HUES48 (cell line): ENCODE data around the gene LMX1A.

Experiments
- H3K27ac ChIP-seq: one replicate; pipeline ENCODE4 v1.7.0; 2013; ENCODE audit warnings: low read depth, low read length, inconsistent platforms
- H3K27me3 ChIP-seq: 2 replicates; pipeline ENCODE4 v1.6.1; 2013; ENCODE audit warnings: mild to moderate bottlenecking, low read length; ENCODE audit not compliant: control insufficient read depth, insufficient read depth
- H3K36me3 ChIP-seq: 2 replicates; pipeline ENCODE4 v1.6.1; 2013; ENCODE audit warnings: low read length; ENCODE audit not compliant: control insufficient read depth, insufficient read depth
- H3K4me1 ChIP-seq: 2 replicates; pipeline ENCODE4 v1.6.1; 2013; ENCODE audit warnings: mild to moderate bottlenecking, low read length; ENCODE audit not compliant: control insufficient read depth, insufficient read depth
- H3K4me3 ChIP-seq: 2 replicates; pipeline ENCODE4 v1.5.1; 2013; ENCODE audit warnings: mild to moderate bottlenecking, low read depth, low read length
- H3K9ac ChIP-seq: 2 replicates; pipeline ENCODE4 v1.6.1; 2013; ENCODE audit warnings: mild to moderate bottlenecking, low read depth, low read length, moderate library complexity
- H3K9me3 ChIP-seq: 2 replicates; pipeline ENCODE4 v1.6.1; 2013; ENCODE audit warnings: low read length; ENCODE audit not compliant: control insufficient read depth, insufficient read depth

Gene LMX1A

DNA sequence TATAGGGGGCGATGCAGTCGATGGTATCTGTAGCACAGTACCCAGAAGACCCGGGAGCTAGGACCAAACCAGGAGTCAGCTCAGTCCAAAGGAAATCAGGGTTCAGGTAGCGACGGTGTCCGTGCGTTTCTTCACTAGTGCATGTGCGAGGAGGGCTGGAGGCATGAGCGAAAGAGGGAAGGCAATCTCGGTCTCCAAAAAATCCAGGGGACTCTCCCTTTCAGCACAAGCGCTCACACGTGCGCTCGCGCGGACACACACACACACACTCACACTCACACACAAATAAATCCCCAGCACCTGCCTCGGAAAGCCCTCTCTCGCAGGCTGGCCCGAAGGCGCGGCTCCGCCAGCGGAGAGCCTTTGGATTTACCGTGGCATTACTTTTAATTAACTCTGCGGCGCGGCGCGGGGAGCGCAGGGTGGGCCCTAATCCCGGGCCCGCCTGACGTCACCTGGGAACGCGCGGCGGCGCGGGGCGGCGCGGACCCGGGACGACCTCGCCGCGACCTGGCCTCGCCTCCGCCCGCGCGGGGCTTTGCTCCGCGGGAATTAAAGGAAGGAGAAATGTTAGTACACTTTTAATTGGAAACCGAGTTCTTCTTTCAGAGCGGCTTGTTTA, 121.2 kb downstream of the LMX1A start:
- Histone ChIP-seq H3K4me3 (peak overlapping the region; percentile 66), H3K36me3 (no peaks in the 10 kb centered on the region), H3K4me1 (peaks cover 7% of the 10 kb centered on the region; the same call in 1 of the 2 replicates), H3K27me3 (peaks cover 86% of the 10 kb centered on the region), H3K9ac (peak overlapping the region; percentile 27; the same call in 1 of the 2 replicates), H3K9me3 (no peaks in the 10 kb centered on the region), H3K27ac (peak overlapping the region; percentile 43)

DNA sequence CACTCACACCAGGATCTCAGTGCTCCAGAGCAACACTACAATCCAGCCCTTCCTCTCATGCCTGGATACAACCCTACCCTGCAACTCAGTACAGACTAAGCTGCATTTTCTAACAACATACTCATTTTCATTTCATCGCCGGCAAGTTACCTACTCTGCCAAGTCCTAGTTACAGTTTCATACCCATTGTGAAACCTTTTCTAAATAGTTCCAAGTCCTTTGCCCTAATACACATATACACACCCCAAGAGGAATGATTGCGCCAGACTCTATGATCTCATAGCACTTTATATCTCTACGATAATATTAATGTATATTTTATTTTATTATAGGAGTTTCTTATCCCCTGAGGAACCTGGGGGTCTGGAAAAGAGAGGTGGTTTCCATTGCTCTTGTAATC, 122.4 kb downstream of the LMX1A start:
- Histone ChIP-seq H3K27ac (no peak overlapping the region), H3K9ac (no peak overlapping the region), H3K9me3 (no peaks in the 10 kb centered on the region), H3K27me3 (peaks cover 77% of the 10 kb centered on the region), H3K4me1 (peaks cover 7% of the 10 kb centered on the region; the same call in 1 of the 2 replicates), H3K4me3 (no peak overlapping the region), H3K36me3 (no peaks in the 10 kb centered on the region)

DNA sequence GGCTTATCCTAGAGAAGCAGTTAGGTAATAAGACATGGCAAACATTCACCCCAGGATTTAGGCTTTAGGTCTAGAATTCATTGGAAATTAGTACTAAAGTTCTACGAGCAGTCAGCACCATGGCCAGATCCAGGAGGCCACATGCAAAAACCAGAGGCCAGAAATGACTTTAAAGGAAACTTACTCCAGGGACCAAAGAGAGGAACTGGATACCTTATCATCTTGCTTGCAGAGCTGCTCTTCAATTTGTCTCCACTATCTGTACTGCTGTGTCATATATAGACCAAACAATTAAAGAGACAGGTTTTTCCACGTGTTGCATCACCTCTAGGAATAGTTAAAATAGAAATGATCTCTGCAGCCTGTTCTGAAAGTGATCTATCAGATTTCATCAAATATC, 127.8 kb downstream of the LMX1A start:
- Histone ChIP-seq H3K36me3 (no peaks in the 10 kb centered on the region), H3K4me1 (peaks cover 15% of the 10 kb centered on the region), H3K27me3 (peaks cover 22% of the 10 kb centered on the region), H3K9me3 (no peaks in the 10 kb centered on the region), H3K9ac (no peak overlapping the region), H3K4me3 (no peak overlapping the region), H3K27ac (no peak overlapping the region)

DNA sequence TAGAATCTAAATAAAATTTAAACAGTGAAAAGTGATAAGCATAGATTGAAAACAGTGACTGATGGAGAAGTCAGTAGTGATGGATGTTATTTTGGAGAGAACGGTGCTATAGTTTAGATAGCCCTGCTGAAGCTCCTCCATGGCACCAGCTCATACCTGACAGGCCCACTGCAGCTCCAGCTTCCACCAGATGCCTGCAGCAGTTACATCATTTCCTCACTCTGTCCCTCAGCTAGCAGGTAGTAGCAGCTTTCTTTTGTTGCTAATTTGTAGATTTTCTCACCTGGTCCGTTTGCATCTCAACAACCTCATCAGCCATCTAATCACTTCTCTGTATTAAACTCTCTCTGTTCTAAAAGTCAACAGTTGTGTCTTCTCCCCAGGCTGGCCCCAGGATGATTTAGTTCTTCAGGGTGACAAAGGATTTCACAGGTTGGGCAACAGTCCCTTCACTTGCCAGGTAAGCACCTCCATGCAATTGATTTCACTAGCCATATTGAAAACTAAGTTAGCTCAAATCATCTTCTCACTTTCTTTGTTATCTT, 128.3 kb downstream of the LMX1A start:
- H3K36me3 ChIP-seq, result no peaks in the 10 kb centered on the region
- no peaks in the 10 kb centered on the region for H3K9me3 ChIP-seq
- no peak overlapping the region for H3K4me3 ChIP-seq
- H3K27me3 ChIP-seq, result peaks cover 17% of the 10 kb centered on the region
- no peak overlapping the region for H3K9ac ChIP-seq
- H3K27ac ChIP-seq, result no peak overlapping the region
- H3K4me1 ChIP-seq, result peaks cover 15% of the 10 kb centered on the region

DNA sequence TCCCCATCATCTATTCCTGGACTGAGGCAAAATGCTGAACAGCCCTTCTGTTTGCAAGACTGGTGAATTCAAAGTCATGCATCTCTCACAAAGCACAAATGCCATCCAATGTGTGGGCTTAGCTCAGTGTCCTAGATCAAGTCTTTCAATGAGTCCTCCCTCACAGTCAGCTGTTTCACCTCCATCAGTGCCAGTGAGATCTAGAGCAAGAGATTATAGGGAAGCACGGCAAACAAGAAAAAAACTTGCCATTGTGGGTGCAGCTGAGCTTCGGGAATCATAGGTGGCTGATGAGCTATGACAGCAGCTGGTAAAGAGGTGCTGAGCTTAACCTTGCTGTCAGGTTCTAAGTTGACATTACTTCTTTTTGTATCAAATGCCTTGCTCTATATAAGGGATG, 130.2 kb downstream of the LMX1A start:
- no peaks in the 10 kb centered on the region for H3K36me3 ChIP-seq

DNA sequence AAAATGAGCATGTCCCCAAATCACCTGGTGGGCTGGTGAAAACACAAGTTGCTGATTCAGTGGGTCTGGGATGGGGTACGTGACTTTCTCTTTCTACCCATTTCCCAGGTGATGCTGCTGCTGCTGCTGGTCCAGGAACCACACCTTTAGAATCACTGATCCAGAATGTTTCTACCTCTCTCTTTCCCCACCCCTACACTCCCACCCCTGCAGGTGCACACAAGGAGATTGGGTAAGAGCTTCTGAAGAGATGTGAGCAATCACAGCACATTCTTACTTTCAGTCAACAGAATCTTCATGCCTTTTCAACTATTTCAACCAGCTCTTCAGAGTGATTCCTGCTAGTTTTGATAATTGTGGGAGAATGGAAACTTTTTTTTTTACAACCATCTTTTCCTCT, 130.9 kb downstream of the LMX1A start:
- Histone ChIP-seq H3K4me3 (no peak overlapping the region), H3K36me3 (no peaks in the 10 kb centered on the region), H3K27me3 (no peaks in the 10 kb centered on the region), H3K9ac (no peak overlapping the region), H3K27ac (no peak overlapping the region), H3K4me1 (peaks cover 27% of the 10 kb centered on the region), H3K9me3 (no peaks in the 10 kb centered on the region)

More for the DNA sequence above, 130.2 kb downstream of the LMX1A start:
- Histone ChIP-seq H3K9ac (no peak overlapping the region), H3K9me3 (no peaks in the 10 kb centered on the region), H3K4me1 (peaks cover 21% of the 10 kb centered on the region), H3K27ac (no peak overlapping the region), H3K27me3 (no peaks in the 10 kb centered on the region), H3K4me3 (no peak overlapping the region)

DNA sequence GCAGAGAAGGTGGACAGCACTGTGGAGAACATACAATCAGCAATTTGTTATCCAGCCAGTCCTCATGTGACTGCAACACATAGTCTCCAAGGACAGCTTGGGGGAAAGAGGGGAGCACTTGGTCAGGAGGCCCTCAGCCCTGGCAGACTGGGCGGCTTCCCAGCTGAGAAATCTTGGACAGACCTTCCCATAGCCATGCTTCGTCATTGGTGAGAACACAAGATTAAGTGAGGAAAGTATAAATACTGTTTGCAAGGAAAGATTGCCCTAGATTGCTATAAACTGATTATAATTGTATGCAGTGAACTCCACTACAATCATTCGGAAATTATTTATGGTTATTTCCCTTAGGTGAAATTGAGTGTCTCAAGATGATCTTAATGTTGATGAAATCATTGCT, 131.5 kb downstream of the LMX1A start:
- H3K27ac ChIP-seq, result no peak overlapping the region
- H3K36me3 ChIP-seq, result no peaks in the 10 kb centered on the region
- H3K27me3 ChIP-seq, result no peaks in the 10 kb centered on the region

DNA sequence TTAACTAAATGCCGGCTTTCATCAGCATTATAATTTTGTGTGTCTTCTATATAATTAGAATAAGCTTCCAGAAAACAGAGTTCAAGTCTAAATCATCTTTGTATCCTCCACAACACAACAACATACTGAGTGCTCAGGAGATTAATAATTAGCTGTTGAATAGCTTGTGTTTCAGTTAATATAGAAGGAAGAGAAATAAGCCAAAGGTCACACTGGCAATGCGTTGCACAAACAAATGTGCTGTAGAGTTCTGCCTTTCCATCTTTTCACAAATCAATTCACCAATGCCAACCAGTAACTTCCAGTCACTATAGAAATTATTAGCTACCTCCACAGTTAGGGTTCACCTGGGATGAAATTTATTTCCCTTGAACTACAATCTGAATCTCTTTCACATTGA, 132.0 kb downstream of the LMX1A start:
- no peak overlapping the region for H3K9ac ChIP-seq
- no peaks in the 10 kb centered on the region for H3K36me3 ChIP-seq
- H3K4me3 ChIP-seq, result no peak overlapping the region
- peaks cover 32% of the 10 kb centered on the region for H3K4me1 ChIP-seq
- H3K27ac ChIP-seq, result no peak overlapping the region
- H3K27me3 ChIP-seq, result no peaks in the 10 kb centered on the region
- no peaks in the 10 kb centered on the region for H3K9me3 ChIP-seq

More for the DNA sequence above, 131.5 kb downstream of the LMX1A start:
- Histone ChIP-seq H3K4me1 (peaks cover 32% of the 10 kb centered on the region), H3K4me3 (no peak overlapping the region), H3K9me3 (no peaks in the 10 kb centered on the region), H3K9ac (no peak overlapping the region)

DNA sequence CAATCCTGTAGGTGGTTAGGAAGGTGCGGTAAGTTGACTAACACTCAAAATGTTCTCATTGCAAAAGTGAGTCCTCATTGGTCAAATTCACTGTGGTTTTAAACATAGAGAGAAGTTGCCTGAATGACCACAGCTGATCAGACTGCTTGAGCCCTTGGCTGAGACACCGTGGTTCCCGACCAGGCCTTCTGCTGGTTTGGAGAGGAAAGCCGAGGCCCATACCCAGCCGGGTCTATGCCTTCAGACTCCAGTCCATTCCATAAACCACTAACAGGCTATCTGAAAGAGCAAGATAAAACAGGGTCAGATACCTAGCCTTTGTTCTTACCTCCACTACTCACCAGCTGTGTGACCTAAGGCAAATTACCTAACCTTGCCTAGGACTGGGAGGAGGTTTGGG, 133.9 kb downstream of the LMX1A start:
- Histone ChIP-seq H3K4me3 (no peak overlapping the region), H3K27me3 (no peaks in the 10 kb centered on the region), H3K27ac (no peak overlapping the region), H3K36me3 (no peaks in the 10 kb centered on the region), H3K9ac (no peak overlapping the region), H3K4me1 (peaks cover 17% of the 10 kb centered on the region), H3K9me3 (no peaks in the 10 kb centered on the region)

DNA sequence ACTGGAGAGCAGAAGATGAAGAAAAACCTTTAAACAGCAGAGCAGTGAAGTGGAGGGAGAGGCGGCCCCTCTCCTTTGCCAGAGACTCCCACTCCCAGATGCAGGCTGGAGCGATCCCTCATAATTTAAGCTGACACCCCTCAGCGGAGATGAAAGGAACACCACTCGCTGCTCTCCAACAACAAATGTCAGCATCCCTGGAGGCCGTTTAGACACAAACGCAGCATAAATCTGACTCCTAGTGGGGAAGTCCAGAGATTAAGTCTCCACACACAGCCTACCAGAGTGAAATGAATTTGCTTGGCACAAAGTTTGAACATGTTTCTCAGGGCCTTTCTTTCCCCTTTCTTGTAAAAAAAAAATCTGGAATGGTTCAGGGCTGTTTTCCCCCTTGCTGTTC, 137.8 kb downstream of the LMX1A start:
- Histone ChIP-seq H3K9me3 (no peaks in the 10 kb centered on the region), H3K27ac (no peak overlapping the region), H3K9ac (no peak overlapping the region), H3K36me3 (no peaks in the 10 kb centered on the region), H3K4me1 (peaks cover 28% of the 10 kb centered on the region), H3K27me3 (no peaks in the 10 kb centered on the region), H3K4me3 (no peak overlapping the region)

DNA sequence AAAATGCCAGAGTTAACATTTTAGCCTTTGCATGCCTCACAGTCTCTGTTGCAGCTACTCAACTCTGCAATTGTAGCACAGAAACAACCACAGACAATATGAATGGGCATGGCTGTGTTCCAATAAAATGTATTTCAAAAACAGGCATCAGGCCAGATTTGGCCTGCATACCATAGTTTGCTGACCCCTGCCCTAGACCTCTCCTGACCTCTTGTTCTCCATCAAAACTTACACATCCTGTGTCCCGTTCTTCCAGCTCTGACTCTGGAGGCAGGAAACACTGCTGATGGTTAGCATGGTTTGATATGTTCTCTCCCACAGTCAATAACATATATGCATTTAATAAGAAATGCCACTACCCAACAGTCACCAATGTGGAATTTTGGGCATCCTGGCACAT, 138.6 kb downstream of the LMX1A start:
- Histone ChIP-seq H3K36me3 (no peaks in the 10 kb centered on the region), H3K9ac (no peak overlapping the region), H3K27ac (no peak overlapping the region), H3K9me3 (no peaks in the 10 kb centered on the region), H3K4me1 (peaks cover 28% of the 10 kb centered on the region), H3K27me3 (no peaks in the 10 kb centered on the region), H3K4me3 (no peak overlapping the region)
